H1 (cell line): Measurements from ENCODE around the gene SPATA7. TPM values are rescaled to one million over a fixed set of nuclear protein-coding genes. Genes with fewer than 3 reads are reported as not detected.

Experiments
- CTCF ChIA-PET: fragments of 300-600 bp; sonication (Branson Sonifier 250); formaldehyde crosslinking; loops from one replicate; lab custom pipeline; 2021; ENCODE audit not compliant: partially characterized antibody; lab: Charles Lee
- POLR2A ChIA-PET: fragments of 300-600 bp; sonication (Branson Sonifier 250); formaldehyde crosslinking; loops from one replicate; lab custom pipeline; 2021; ENCODE audit warnings: inconsistent platforms; ENCODE audit not compliant: partially characterized antibody; lab: Charles Lee
- DNase-seq, 2 experiments: peaks; one replicate each; pipeline versions ENCODE4 v3.0.0 to v3.0.0-alpha.2; 2010 to 2022; ENCODE audit warnings: low spot score in 2 of 2, low read depth in 1 of 2, mixed read lengths in 1 of 2
- FAIRE-seq: peaks from 2 replicates; lab custom pipeline; 2011; peaks lifted over from hg19 to GRCh38; lab: Jason Lieb, UNC
- H2AFZ ChIP-seq: 2 replicates; pipeline ENCODE4 v1.8.1; 2012; ENCODE audit warnings: low read length, inconsistent platforms
- H2AK5ac ChIP-seq: 2 replicates; pipeline ENCODE4 v1.6.1; 2013; ENCODE audit warnings: low read depth, low read length
- H2BK120ac ChIP-seq: replicated peaks from 2 replicates; pipeline ENCODE3; 2013; ENCODE audit warnings: low read depth, low read length, inconsistent platforms
- H2BK12ac ChIP-seq: 2 replicates; pipeline ENCODE4 v1.6.1; 2013; ENCODE audit warnings: low read depth, low read length
- H2BK15ac ChIP-seq: 2 replicates; pipeline ENCODE4 v1.6.1; 2013; ENCODE audit warnings: low read length
- H2BK20ac ChIP-seq: 2 replicates; pipeline ENCODE4 v1.6.1; 2013; ENCODE audit warnings: low read length
- H2BK5ac ChIP-seq: 2 replicates; pipeline ENCODE4 v1.6.1; 2013; ENCODE audit warnings: low read depth, low read length
- H3K14ac ChIP-seq: 2 replicates; pipeline ENCODE4 v1.6.1; 2013; ENCODE audit warnings: inconsistent platforms; ENCODE audit not compliant: insufficient read length
- H3K18ac ChIP-seq: 2 replicates; pipeline ENCODE4 v1.6.1; 2013; ENCODE audit warnings: low read length; ENCODE audit errors: extremely low read depth
- H3K23ac ChIP-seq: 2 replicates; pipeline ENCODE4 v1.6.1; 2013; ENCODE audit warnings: inconsistent platforms; ENCODE audit not compliant: insufficient read length
- H3K23me2 ChIP-seq: 2 replicates; pipeline ENCODE4 v1.6.1; 2013; ENCODE audit warnings: low read depth, low read length
- H3K27ac ChIP-seq: 2 replicates; pipeline ENCODE4 v1.6.1; 2011; ENCODE audit warnings: low read depth, low read length, inconsistent platforms
- H3K27me3 ChIP-seq, 4 experiments: replicated peaks in 1 of 4; 1 replicate in 1 of 4; 2 replicates in 3 of 4; pipeline versions ENCODE4 v1.6.1 to v1.8.1; 2011 to 2013; ENCODE audit warnings: low read length in 3 of 4, mild to moderate bottlenecking in 3 of 4, inconsistent platforms in 2 of 4, mixed read lengths in 2 of 4, moderate library complexity in 1 of 4; ENCODE audit not compliant: control insufficient read depth in 3 of 4, insufficient read depth in 3 of 4; ENCODE audit errors: extremely low read depth in 1 of 4
- H3K36me3 ChIP-seq, 4 experiments: 2 replicates each; pipeline versions ENCODE4 v1.6.1 to v1.8.1; 2011 to 2013; ENCODE audit warnings: mild to moderate bottlenecking in 4 of 4, low read length in 3 of 4, moderate library complexity in 2 of 4, control low read depth in 1 of 4, inconsistent platforms in 1 of 4; ENCODE audit not compliant: insufficient read depth in 4 of 4, control insufficient read depth in 2 of 4
- H3K4ac ChIP-seq: replicated peaks from 2 replicates; pipeline ENCODE3; 2013; ENCODE audit warnings: low read length, low read depth, mixed read lengths, inconsistent platforms; ENCODE audit not compliant: insufficient read length
- H3K4me1 ChIP-seq, 4 experiments: replicated peaks in 1 of 4; 1 replicate in 1 of 4; 2 replicates in 3 of 4; pipeline versions ENCODE4 v1.6.1 to v1.8.1; 2011 to 2013; ENCODE audit warnings: low read length in 3 of 4, inconsistent platforms in 2 of 4, mixed read lengths in 1 of 4; ENCODE audit not compliant: insufficient read depth in 4 of 4, control insufficient read depth in 3 of 4
- H3K4me2 ChIP-seq, 2 experiments: 2 replicates each; pipeline versions ENCODE4 v1.6.1 to v1.8.1; 2011 to 2013; ENCODE audit warnings: low read depth in 2 of 2, low read length in 2 of 2, control low read depth in 1 of 2, inconsistent platforms in 1 of 2, mild to moderate bottlenecking in 1 of 2; ENCODE audit not compliant: insufficient read depth in 1 of 2
- H3K4me3 ChIP-seq, 4 experiments: fragments of 200-600, 300-600 bp in 1 of 4; sonication (generic), shearing (Covaris generic), sonication (Bioruptor Twin) in 1 of 4; 2 replicates each; pipeline versions ENCODE4 v1.5.1 to v1.8.1; 2011 to 2016; ENCODE audit warnings: low read length in 4 of 4, low read depth in 3 of 4, control low read depth in 2 of 4, inconsistent platforms in 2 of 4, mild to moderate bottlenecking in 2 of 4, mixed read lengths in 1 of 4, moderate library complexity in 1 of 4; ENCODE audit not compliant: insufficient read depth in 2 of 4; ENCODE audit errors: extremely low read depth in 1 of 4
- H3K56ac ChIP-seq: replicated peaks from 2 replicates; pipeline ENCODE3; 2013; ENCODE audit warnings: low read depth, mild to moderate bottlenecking, mixed read lengths, low read length, inconsistent platforms; ENCODE audit not compliant: insufficient read length
- H3K79me1 ChIP-seq: 2 replicates; pipeline ENCODE4 v1.6.1; 2013; ENCODE audit warnings: low read depth, low read length, control low read depth
- H3K79me2 ChIP-seq, 2 experiments: 2 replicates each; pipeline versions ENCODE4 v1.6.1 to v1.8.1; 2012 to 2013; ENCODE audit warnings: low read length in 2 of 2, mild to moderate bottlenecking in 2 of 2, inconsistent platforms in 1 of 2; ENCODE audit not compliant: insufficient read depth in 2 of 2, control insufficient read depth in 1 of 2
- H3K9ac ChIP-seq, 4 experiments: replicated peaks in 1 of 4; 1 replicate in 1 of 4; 2 replicates in 3 of 4; pipeline versions ENCODE4 v1.6.1 to v1.8.1; 2011 to 2013; ENCODE audit warnings: low read depth in 3 of 4, low read length in 3 of 4, control low read depth in 2 of 4, mild to moderate bottlenecking in 2 of 4, moderate library complexity in 2 of 4, inconsistent platforms in 1 of 4; ENCODE audit errors: extremely low read depth in 1 of 4
- H3K9me3 ChIP-seq, 2 experiments: 2 replicates each; pipeline versions ENCODE4 v1.6.1 to v1.8.1; 2012 to 2013; ENCODE audit warnings: mild to moderate bottlenecking in 2 of 2, moderate library complexity in 2 of 2, control low read depth in 1 of 2, inconsistent platforms in 1 of 2, low read depth in 1 of 2, low read length in 1 of 2, mixed read lengths in 1 of 2; ENCODE audit not compliant: insufficient read depth in 2 of 2
- H4K20me1 ChIP-seq, 2 experiments: replicated peaks in 1 of 2; 2 replicates each; pipeline versions ENCODE3 to v1.8.1; 2011 to 2013; ENCODE audit warnings: inconsistent platforms in 2 of 2, low read length in 2 of 2, mild to moderate bottlenecking in 1 of 2; ENCODE audit not compliant: insufficient read depth in 2 of 2, control insufficient read depth in 1 of 2
- H4K5ac ChIP-seq: 2 replicates; pipeline ENCODE4 v1.6.1; 2013; ENCODE audit warnings: low read length, low read depth, mixed read lengths, inconsistent platforms; ENCODE audit not compliant: insufficient read length
- H4K8ac ChIP-seq: 2 replicates; pipeline ENCODE4 v1.8.0; 2013; ENCODE audit warnings: mild to moderate bottlenecking, moderate library complexity, low read length, inconsistent platforms; ENCODE audit not compliant: insufficient read depth; ENCODE audit errors: extremely low read depth
- H4K91ac ChIP-seq: replicated peaks from 2 replicates; pipeline ENCODE3; 2013; ENCODE audit warnings: low read length, mixed read lengths, inconsistent platforms; ENCODE audit not compliant: insufficient read length
- BCL11A ChIP-seq, 2 experiments: IDR thresholded peaks; one replicate each; pipeline ENCODE4 v1.6.1; 2011; ENCODE audit warnings: low read depth in 2 of 2, low read length in 2 of 2, mild to moderate bottlenecking in 2 of 2
- BRCA1 ChIP-seq: IDR thresholded peaks from 2 replicates; pipeline ENCODE4 v1.6.1; 2012; ENCODE audit warnings: low read depth, low read length, improper control_type of control experiment
- EP300 ChIP-seq, 2 experiments: IDR thresholded peaks; 1 replicate in 1 of 2; 2 replicates in 1 of 2; pipeline ENCODE4 v1.6.1; 2011 to 2012; ENCODE audit warnings: low read depth in 2 of 2, low read length in 2 of 2, mild to moderate bottlenecking in 2 of 2, borderline replicate concordance in 1 of 2, inconsistent platforms in 1 of 2, moderate library complexity in 1 of 2
- HDAC2 ChIP-seq, 2 experiments: fragments of 300-600 bp in 1 of 2; sonication (generic) in 1 of 2; IDR thresholded peaks; 2 replicates each; pipeline ENCODE4 v1.6.1; 2011 to 2012; ENCODE audit warnings: low read depth in 2 of 2, low read length in 2 of 2, mild to moderate bottlenecking in 2 of 2, moderate library complexity in 2 of 2, borderline replicate concordance in 1 of 2, inconsistent platforms in 1 of 2
- RAD21 ChIP-seq, 2 experiments: IDR thresholded peaks in 1 of 2; conservative IDR thresholded peaks in 1 of 2; 2 replicates each; pipeline ENCODE4 v1.6.1; 2011; ENCODE audit warnings: low read depth in 2 of 2, low read length in 2 of 2, improper control_type of control experiment in 1 of 2, inconsistent platforms in 1 of 2, mild to moderate bottlenecking in 1 of 2, moderate library complexity in 1 of 2
- RNF2 ChIP-seq: fragments of 200-900, 300-1000 bp; sonication (generic); IDR thresholded peaks from 2 replicates; pipeline ENCODE4 v1.7.1; 2016; ENCODE audit warnings: borderline replicate concordance, low read depth, mild to moderate bottlenecking, antibody characterized with exemption, low read length; ENCODE audit not compliant: poor library complexity, severe bottlenecking; ENCODE audit errors: missing control alignments
- TBP ChIP-seq: IDR thresholded peaks from 2 replicates; pipeline ENCODE4 v1.6.1; 2011; ENCODE audit warnings: low read depth, low read length, improper control_type of control experiment
- whole genome bisulfite sequencing, 2 experiments: shearing (Covaris generic) in 1 of 2; methylation state at CpG; one replicate each; pipeline versions ENCODE4 v1.1.6 to v1.1.7; 2013 to 2015; ENCODE audit warnings: low lambda C conversion rate in 2 of 2, mixed read lengths in 2 of 2, inconsistent platforms in 1 of 2, low coverage in 1 of 2, missing lambda C conversion rate in 1 of 2; ENCODE audit not compliant: insufficient replicate concordance in 2 of 2, insufficient coverage in 1 of 2, insufficient read length in 1 of 2; ENCODE audit errors: extremely low coverage in 1 of 2, missing lambda C conversion rate in 1 of 2; 5-methylcytosine and 5-hydroxymethylcytosine counted together
- polyA plus RNA-seq, 7 experiments: library from polyadenylated mRNA; depleted of rRNA in 3 of 7; stranded (reverse) in 5 of 7; unstranded in 2 of 7; fragments of >200 nt in 5 of 7; fragments of 200-250 nt in 2 of 7; gene quantifications; 1 replicate in 5 of 7; 2 replicates in 1 of 7; 4 replicates in 1 of 7; pipeline versions ENCODE4 v1.2.1 to v1.2.3, GENCODE V29; 2011 to 2013; ENCODE audit warnings: missing spikeins in 2 of 7, mixed read lengths in 2 of 7
- total RNA-seq: library from RNA; stranded (reverse); fragmentation: NEBNext Ultra II Directional; extraction: Animal tissue kit (Norgen Biotek cat#: 25700); gene quantifications from 2 replicates; pipeline ENCODE4 v1.2.1, GENCODE V29; 2021
- TF ChIP-seq, protein P1 (sequence below), 3 experiments: IDR thresholded peaks; 1 replicate in 2 of 3; 2 replicates in 1 of 3; pipeline versions ENCODE4 v1.5.1 to v1.6.1; 2011; ENCODE audit warnings: low read length in 3 of 3, mild to moderate bottlenecking in 3 of 3, inconsistent platforms in 2 of 3, low read depth in 1 of 3, moderate library complexity in 1 of 3; ENCODE audit not compliant: insufficient read depth in 1 of 3; ENCODE audit errors: control extremely low read depth in 1 of 3

Gene SPATA7
- total and polyA plus RNA-seq, 2 of the 8 experiments (the other 6 are each of a cell fraction or from before 2014, with no cell fraction given): 3.8 to 6.7 TPM

DNA sequence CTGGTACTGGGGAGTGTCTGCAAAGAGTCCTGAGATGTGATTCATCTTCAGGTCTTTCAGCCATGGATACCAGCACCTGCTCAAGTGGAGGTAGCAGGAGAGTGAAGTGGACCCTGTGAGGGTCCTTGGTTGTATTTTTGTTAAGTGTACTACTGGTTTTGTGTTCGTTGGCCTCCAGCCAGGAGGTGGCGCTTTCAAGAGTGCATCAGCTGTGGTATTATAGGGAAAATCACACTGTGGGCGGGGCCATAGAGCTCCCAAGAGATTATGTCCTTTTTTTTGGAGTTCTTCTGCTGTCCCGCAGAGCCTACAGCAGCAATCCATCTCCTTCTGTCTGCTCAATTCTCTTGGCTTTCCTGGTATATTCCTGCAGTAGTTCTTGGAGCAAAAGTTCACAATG is 66.8 kb downstream of the SPATA7 start:
- no peaks in the 10 kb centered on the region for H3K79me2 ChIP-seq
- FAIRE-seq: no peak
- no peak overlapping the region for H3K18ac ChIP-seq
- H4K20me1 ChIP-seq: no peaks in the 10 kb centered on the region
- H3K27me3 ChIP-seq: no peaks in the 10 kb centered on the region
- H3K4me2 ChIP-seq: no peak overlapping the region
- H3K14ac ChIP-seq: no peak overlapping the region
- no peak overlapping the region for H3K27ac ChIP-seq
- no peaks in the 10 kb centered on the region for H3K4me1 ChIP-seq
- H3K9ac ChIP-seq: no peak overlapping the region
- no peak overlapping the region for H2BK5ac ChIP-seq
- H4K91ac ChIP-seq: no peak overlapping the region
- no peak overlapping the region for H2BK120ac ChIP-seq
- H2BK15ac ChIP-seq: no peak overlapping the region
- no peak overlapping the region for H2AK5ac ChIP-seq
- CTCF ChIA-PET: interaction anchor here (0.7 to 7.2 kb wide), 3 partner anchors 8 to 107 kb away, joined by 3 to 44 read pairs (median 3); no protein-coding TSS in a partner anchor
- no peak overlapping the region for H3K23ac ChIP-seq
- no peak overlapping the region for H4K5ac ChIP-seq
- H2BK20ac ChIP-seq: no peak overlapping the region
- DNase-seq: peak in 1 of 2 experiments; percentile 52
- H3K56ac ChIP-seq: no peak overlapping the region
- H3K9me3 ChIP-seq: no peaks in the 10 kb centered on the region
- H3K4me3 ChIP-seq: no peak overlapping the region
- no peak overlapping the region for H4K8ac ChIP-seq
- 89% methylated on average over 4 of the region's 4 CpGs; no CpG with 5 or more reads in 1 of the 2 experiments for WGBS, 2 experiments
- H3K4ac ChIP-seq: no peak overlapping the region
- H2BK12ac ChIP-seq: no peak overlapping the region
- no peak overlapping the region for H2AFZ ChIP-seq
- H3K79me1 ChIP-seq: no peaks in the 10 kb centered on the region
- TF ChIP-seq RAD21 (IDR thresholded peaks at IDR 0.05 in 1 of 2, conservative IDR thresholded peaks at IDR 0.05 in 1 of 2; ENCODE audit: low read depth in 2 of 2, low read length in 2 of 2): peak in 1 of 2 experiments; percentile 22; a peak in 2 of 4 replicates
- no peak for TF ChIP-seq BRCA1
- no peak for TF ChIP-seq RNF2
- TF ChIP-seq, protein P1, sequence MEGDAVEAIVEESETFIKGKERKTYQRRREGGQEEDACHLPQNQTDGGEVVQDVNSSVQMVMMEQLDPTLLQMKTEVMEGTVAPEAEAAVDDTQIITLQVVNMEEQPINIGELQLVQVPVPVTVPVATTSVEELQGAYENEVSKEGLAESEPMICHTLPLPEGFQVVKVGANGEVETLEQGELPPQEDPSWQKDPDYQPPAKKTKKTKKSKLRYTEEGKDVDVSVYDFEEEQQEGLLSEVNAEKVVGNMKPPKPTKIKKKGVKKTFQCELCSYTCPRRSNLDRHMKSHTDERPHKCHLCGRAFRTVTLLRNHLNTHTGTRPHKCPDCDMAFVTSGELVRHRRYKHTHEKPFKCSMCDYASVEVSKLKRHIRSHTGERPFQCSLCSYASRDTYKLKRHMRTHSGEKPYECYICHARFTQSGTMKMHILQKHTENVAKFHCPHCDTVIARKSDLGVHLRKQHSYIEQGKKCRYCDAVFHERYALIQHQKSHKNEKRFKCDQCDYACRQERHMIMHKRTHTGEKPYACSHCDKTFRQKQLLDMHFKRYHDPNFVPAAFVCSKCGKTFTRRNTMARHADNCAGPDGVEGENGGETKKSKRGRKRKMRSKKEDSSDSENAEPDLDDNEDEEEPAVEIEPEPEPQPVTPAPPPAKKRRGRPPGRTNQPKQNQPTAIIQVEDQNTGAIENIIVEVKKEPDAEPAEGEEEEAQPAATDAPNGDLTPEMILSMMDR (IDR thresholded peaks at IDR 0.05; ENCODE audit: control extremely low read depth in 1 of 3, insufficient read depth in 1 of 3, low read depth in 1 of 3, low read length in 3 of 3): peak; percentile 28 to 42 (median 30)
- no peak for TF ChIP-seq HDAC2 (IDR thresholded peaks at IDR 0.05; ENCODE audit: borderline replicate concordance in 1 of 2, low read depth in 2 of 2, low read length in 2 of 2)
- no peak for TF ChIP-seq EP300 (IDR thresholded peaks at IDR 0.05; ENCODE audit: borderline replicate concordance in 1 of 2, low read depth in 2 of 2, low read length in 2 of 2)
- TF ChIP-seq BCL11A (IDR thresholded peaks at IDR 0.05; ENCODE audit: low read depth in 2 of 2, low read length in 2 of 2): no peak
- no peak for TF ChIP-seq TBP
- TF ChIP-seq, all 59 proteins: peak for 2
- POLR2A ChIA-PET: no interaction called here
- Histone ChIP-seq H3K36me3 (no peaks in the 10 kb centered on the region), H3K23me2 (no peaks in the 10 kb centered on the region)
